ENCODE results near the gene MLX. TPM values are rescaled to one million over a fixed set of nuclear protein-coding genes. Genes with fewer than 3 reads are reported as not detected.
"Not testable (repeated sequence)": the region's sequence is repeated elsewhere in the genome, so short reads cannot be mapped to it uniquely, and the experiment has no call there.

Gene MLX
- total RNA-seq, 1 donor from 2014 or later: 26.1 TPM

DNA sequence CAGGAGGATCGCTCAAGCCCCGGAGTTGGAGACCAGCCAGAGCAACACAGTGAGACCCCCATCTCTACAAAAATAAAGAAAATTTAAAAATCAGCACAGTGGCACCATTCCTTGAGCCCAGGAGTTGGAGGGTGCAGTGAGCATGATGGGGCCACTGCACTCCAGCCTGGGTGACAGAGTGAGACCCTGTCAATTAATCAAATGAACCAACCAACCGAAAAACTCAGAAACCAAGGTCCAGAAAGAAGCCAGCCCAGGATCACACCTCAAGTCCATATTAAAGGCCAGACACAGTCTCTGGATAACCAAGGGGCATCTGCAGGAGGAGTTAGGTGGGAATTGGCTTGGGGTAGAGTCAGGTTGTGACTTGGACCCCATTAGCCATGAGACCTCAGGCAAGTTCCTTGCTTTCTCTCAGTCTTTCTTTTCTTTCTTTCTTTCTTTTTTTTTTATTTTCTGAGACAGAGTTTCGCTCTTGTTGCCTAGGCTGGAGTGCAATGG, 11.7 kb upstream of the MLX start:
- Mint-ChIP-seq H3K9me3 (no peaks in the 10 kb centered on the region), H3K27me3 (ENCODE audit: low read depth) (no peaks in the 10 kb centered on the region), H3K4me1 (peaks cover 22% of the 10 kb centered on the region), H3K27ac (peak overlapping the region; percentile 96), H3K36me3 (no peaks in the 10 kb centered on the region), H3K4me3 (peak overlapping the region; percentile 88)
- no peak for DNase-seq (ENCODE audit: low spot score in 2 of 2, unreplicated experiment in 2 of 2)
- no peak for TF ChIP-seq CTCF (IDR thresholded peaks at IDR 0.05; ENCODE audit: unreplicated experiment)

GRCh38 chr17:42555961-42556617, 10.8 kb upstream of the MLX start:
- H3K27me3 Mint-ChIP-seq (ENCODE audit: low read depth); H3K27ac Mint-ChIP-seq; DNase-seq (ENCODE audit: low spot score in 2 of 2, unreplicated experiment in 2 of 2); H3K9me3 Mint-ChIP-seq; H3K36me3 Mint-ChIP-seq: not testable (repeated sequence)
- Mint-ChIP-seq H3K4me1 (peaks cover 24% of the 10 kb centered on the region), H3K4me3 (peak overlapping the region; percentile 88)

- H3K27me3 Mint-ChIP-seq (ENCODE audit: low read depth): no peaks in the 10 kb centered on the region
- no peaks in the 10 kb centered on the region for H3K9me3 Mint-ChIP-seq
- DNase-seq (ENCODE audit: low spot score in 2 of 2, unreplicated experiment in 2 of 2): no peak
- H3K36me3 Mint-ChIP-seq: no peaks in the 10 kb centered on the region
- no peak for TF ChIP-seq CTCF (IDR thresholded peaks at IDR 0.05; ENCODE audit: unreplicated experiment)
- H3K4me1 Mint-ChIP-seq: peaks cover 35% of the 10 kb centered on the region
- H3K27ac Mint-ChIP-seq: no peak overlapping the region
- H3K4me3 Mint-ChIP-seq: no peak overlapping the region
Measured at GRCh38 chr17:42559075-42559474, 7.8 kb upstream of the MLX start.

- no peak for TF ChIP-seq CTCF (IDR thresholded peaks at IDR 0.05; ENCODE audit: unreplicated experiment)
- DNase-seq (ENCODE audit: low spot score in 2 of 2, unreplicated experiment in 2 of 2): no peak
- Mint-ChIP-seq H3K27ac (peak overlapping the region; percentile 71), H3K36me3 (no peaks in the 10 kb centered on the region), H3K4me1 (peaks cover 31% of the 10 kb centered on the region), H3K27me3 (ENCODE audit: low read depth) (no peaks in the 10 kb centered on the region), H3K4me3 (peak overlapping the region; percentile 60), H3K9me3 (no peaks in the 10 kb centered on the region)
Measured at GRCh38 chr17:42560246-42560645, 6.7 kb upstream of the MLX start.

- Mint-ChIP-seq H3K27me3 (ENCODE audit: low read depth) (no peaks in the 10 kb centered on the region), H3K4me1 (peaks cover 30% of the 10 kb centered on the region), H3K9me3 (no peaks in the 10 kb centered on the region), H3K4me3 (peak within 1 kb of the TSS; percentile 87), H3K27ac (peak within 1 kb of the TSS; percentile 97), H3K36me3 (no peaks in the 10 kb centered on the region)
- peak; percentile 76 to 88 for DNase-seq (ENCODE audit: low spot score in 2 of 2, unreplicated experiment in 2 of 2)
- no peak for TF ChIP-seq CTCF (IDR thresholded peaks at IDR 0.05; ENCODE audit: unreplicated experiment)
Measured at GRCh38 chr17:42561897-42562387, 5.0 kb upstream of the MLX start, which contains the start of gene COASY. TSS of gene COASY (plus strand) at chr17:42562148. CDS start at chr17:42562623, 475 bp downstream.

- no peak for TF ChIP-seq CTCF (IDR thresholded peaks at IDR 0.05; ENCODE audit: unreplicated experiment)
- Mint-ChIP-seq H3K36me3 (no peaks in the 10 kb centered on the region), H3K27me3 (ENCODE audit: low read depth) (no peaks in the 10 kb centered on the region), H3K4me3 (peak overlapping the region; percentile 87), H3K4me1 (peaks cover 30% of the 10 kb centered on the region), H3K9me3 (no peaks in the 10 kb centered on the region), H3K27ac (peak overlapping the region; percentile 97)
- DNase-seq (ENCODE audit: low spot score in 2 of 2, unreplicated experiment in 2 of 2): no peak
Measured at GRCh38 chr17:42562388-42563142, 4.3 kb upstream of the MLX start.
